Measurements from ENCODE around the gene TPRG1L. TPM values are rescaled to one million over a fixed set of nuclear protein-coding genes. Genes with fewer than 3 reads are reported as not detected.

The TPRG1L gene
- total RNA-seq, 1 donor from 2014 or later, result 26.6 TPM

- peaks cover 12% of the 10 kb centered on the region for H3K4me1 Mint-ChIP-seq (ENCODE audit: unreplicated experiment)
- no peaks in the 10 kb centered on the region for H3K9me3 Mint-ChIP-seq
- no peak for TF ChIP-seq CTCF (conservative IDR thresholded peaks at IDR 0.05)
- DNase-seq (ENCODE audit: extremely low spot score, unreplicated experiment), result no peak
- H3K27me3 Mint-ChIP-seq, result no peaks in the 10 kb centered on the region
- H3K27ac Mint-ChIP-seq, result peak overlapping the region; percentile 42
- H3K4me3 Mint-ChIP-seq, result no peak overlapping the region
- H3K36me3 Mint-ChIP-seq, result no peaks in the 10 kb centered on the region
Measured at GRCh38 chr1:3597599-3597964, 27.2 kb upstream of the TPRG1L start.

GRCh38 chr1:3598051-3598491 lies 26.7 kb upstream of the TPRG1L start:
- Mint-ChIP-seq H3K4me1 (ENCODE audit: unreplicated experiment) (peaks cover 12% of the 10 kb centered on the region), H3K27me3 (no peaks in the 10 kb centered on the region), H3K36me3 (no peaks in the 10 kb centered on the region), H3K27ac (peak overlapping the region; percentile 42), H3K4me3 (peak overlapping the region; percentile 44), H3K9me3 (no peaks in the 10 kb centered on the region)
- DNase-seq (ENCODE audit: extremely low spot score, unreplicated experiment), result no peak
- no peak for TF ChIP-seq CTCF (conservative IDR thresholded peaks at IDR 0.05)

- Mint-ChIP-seq H3K36me3 (no peaks in the 10 kb centered on the region), H3K4me1 (ENCODE audit: unreplicated experiment) (peaks cover 12% of the 10 kb centered on the region), H3K27ac (no peak overlapping the region), H3K9me3 (no peaks in the 10 kb centered on the region), H3K4me3 (peak overlapping the region; percentile 44), H3K27me3 (no peaks in the 10 kb centered on the region)
- no peak for TF ChIP-seq CTCF (conservative IDR thresholded peaks at IDR 0.05)
- no peak for DNase-seq (ENCODE audit: extremely low spot score, unreplicated experiment)
Measured at GRCh38 chr1:3598522-3599285, 26.1 kb upstream of the TPRG1L start.

GRCh38 chr1:3599286-3599811 lies 25.5 kb upstream of the TPRG1L start:
- H3K27ac Mint-ChIP-seq, result no peak overlapping the region
- H3K4me1 Mint-ChIP-seq (ENCODE audit: unreplicated experiment), result peaks cover 12% of the 10 kb centered on the region
- H3K9me3 Mint-ChIP-seq, result no peaks in the 10 kb centered on the region
- DNase-seq (ENCODE audit: extremely low spot score, unreplicated experiment), result no peak
- TF ChIP-seq CTCF (conservative IDR thresholded peaks at IDR 0.05), result no peak
- H3K4me3 Mint-ChIP-seq, result no peak overlapping the region
- H3K36me3 Mint-ChIP-seq, result no peaks in the 10 kb centered on the region
- H3K27me3 Mint-ChIP-seq, result no peaks in the 10 kb centered on the region

- DNase-seq (ENCODE audit: extremely low spot score, unreplicated experiment), result no peak
- Mint-ChIP-seq H3K4me1 (ENCODE audit: unreplicated experiment) (peaks cover 12% of the 10 kb centered on the region), H3K27me3 (no peaks in the 10 kb centered on the region), H3K4me3 (no peak overlapping the region), H3K9me3 (no peaks in the 10 kb centered on the region), H3K27ac (no peak overlapping the region), H3K36me3 (no peaks in the 10 kb centered on the region)
- TF ChIP-seq CTCF (conservative IDR thresholded peaks at IDR 0.05), result no peak
Measured at GRCh38 chr1:3599816-3600215, 25.0 kb upstream of the TPRG1L start.

All from type B pancreatic cell (in vitro differentiated cells).